ENCODE results near the gene STIM1. TPM values are rescaled to one million over a fixed set of nuclear protein-coding genes. Genes with fewer than 3 reads are reported as not detected.

STIM1 gene
- total and polyA plus RNA-seq, 12 donors: 11.9 to 55.7 (median 37.4) TPM

DNA sequence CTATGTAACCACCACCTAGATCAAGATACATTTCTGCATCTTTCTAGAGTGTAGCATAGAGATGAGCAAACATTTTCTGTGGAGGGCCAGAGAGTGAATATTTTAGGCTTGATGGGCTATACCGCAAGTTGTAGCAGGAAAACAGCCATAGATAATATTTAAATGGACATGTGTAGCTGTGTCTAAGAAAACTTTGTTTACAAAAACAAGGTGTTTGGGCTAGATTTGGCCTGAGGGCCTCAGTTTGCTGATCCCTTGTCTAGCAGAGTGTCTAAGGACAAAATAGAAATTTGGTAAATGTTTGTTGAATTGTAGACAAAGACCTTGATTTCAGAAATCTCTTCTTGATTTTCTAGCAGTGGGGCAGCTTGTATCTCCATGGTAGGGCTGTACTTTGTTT is 36.3 kb downstream of the STIM1 start:
- Histone ChIP-seq H3K4me3 (no peak overlapping the region), H3K27ac (no peak overlapping the region), H3K4me1 (peaks cover 5 to 52% (median 40%) of the 10 kb centered on the region in 9 donors), H3K36me3 (no peaks in the 10 kb centered on the region), H3K9me3 (no peaks in the 10 kb centered on the region), H3K27me3 (no peaks in the 10 kb centered on the region)
- DNase-seq (no peak), ATAC-seq (no peak)
- intact Hi-C loops (cut with DNase I): no loop called here
- TF ChIP-seq, protein P1, sequence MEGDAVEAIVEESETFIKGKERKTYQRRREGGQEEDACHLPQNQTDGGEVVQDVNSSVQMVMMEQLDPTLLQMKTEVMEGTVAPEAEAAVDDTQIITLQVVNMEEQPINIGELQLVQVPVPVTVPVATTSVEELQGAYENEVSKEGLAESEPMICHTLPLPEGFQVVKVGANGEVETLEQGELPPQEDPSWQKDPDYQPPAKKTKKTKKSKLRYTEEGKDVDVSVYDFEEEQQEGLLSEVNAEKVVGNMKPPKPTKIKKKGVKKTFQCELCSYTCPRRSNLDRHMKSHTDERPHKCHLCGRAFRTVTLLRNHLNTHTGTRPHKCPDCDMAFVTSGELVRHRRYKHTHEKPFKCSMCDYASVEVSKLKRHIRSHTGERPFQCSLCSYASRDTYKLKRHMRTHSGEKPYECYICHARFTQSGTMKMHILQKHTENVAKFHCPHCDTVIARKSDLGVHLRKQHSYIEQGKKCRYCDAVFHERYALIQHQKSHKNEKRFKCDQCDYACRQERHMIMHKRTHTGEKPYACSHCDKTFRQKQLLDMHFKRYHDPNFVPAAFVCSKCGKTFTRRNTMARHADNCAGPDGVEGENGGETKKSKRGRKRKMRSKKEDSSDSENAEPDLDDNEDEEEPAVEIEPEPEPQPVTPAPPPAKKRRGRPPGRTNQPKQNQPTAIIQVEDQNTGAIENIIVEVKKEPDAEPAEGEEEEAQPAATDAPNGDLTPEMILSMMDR (IDR thresholded peaks at IDR 0.05): no peak
- 97 to 100% methylated on average over 1 of the region's 1 CpG for WGBS, 2 donors

DNA sequence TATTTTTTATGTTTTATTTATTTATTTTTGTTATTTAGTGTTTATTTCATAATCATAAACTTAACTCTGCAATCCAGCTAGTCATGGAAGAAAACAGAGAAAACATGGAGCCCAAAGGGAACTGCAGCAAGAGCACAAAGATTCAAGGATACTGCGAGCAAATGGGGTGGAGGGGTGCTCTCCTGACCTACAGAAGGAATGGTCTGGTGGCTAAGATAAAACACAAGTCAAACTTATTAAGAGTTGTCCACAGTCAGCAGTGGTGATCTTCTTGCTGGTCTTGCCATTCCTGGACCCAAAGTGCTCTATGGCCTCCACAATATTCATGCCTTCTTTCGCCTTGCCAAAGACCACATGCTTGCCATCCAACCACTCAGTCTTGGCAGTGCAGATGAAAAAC is 36.7 kb downstream of the STIM1 start:
- no peak for DNase-seq
- Histone ChIP-seq H3K9me3 (no peaks in the 10 kb centered on the region), H3K4me1 (peaks cover 5 to 48% (median 40%) of the 10 kb centered on the region in 9 donors), H3K36me3 (no peaks in the 10 kb centered on the region), H3K27ac (no peak overlapping the region), H3K27me3 (no peaks in the 10 kb centered on the region), H3K4me3 (no peak overlapping the region)
- intact Hi-C loops (cut with DNase I): no loop called here
- TF ChIP-seq, protein P1 (IDR thresholded peaks at IDR 0.05): no peak
- 93 to 100% methylated on average over 2 of the region's 2 CpGs for WGBS, 2 donors
- ATAC-seq: no peak

DNA sequence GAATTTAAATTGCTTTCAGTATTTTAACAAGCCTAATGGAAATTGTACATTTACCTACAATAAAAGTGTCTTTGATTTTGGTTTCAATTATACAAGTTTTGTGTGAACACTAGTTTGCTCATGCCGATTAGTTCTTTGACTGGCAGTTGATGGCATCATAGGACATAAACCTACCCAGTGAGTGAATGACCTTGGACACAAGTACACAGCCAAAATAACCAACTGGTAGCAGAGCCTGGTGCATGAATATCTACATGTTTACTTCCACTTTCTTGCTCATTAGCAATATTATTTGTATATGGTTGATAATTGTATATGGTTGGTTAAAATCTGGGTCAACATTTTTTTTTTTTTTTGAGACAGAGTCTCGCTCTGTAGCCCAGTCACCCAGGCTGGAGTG is 37.8 kb downstream of the STIM1 start:
- intact Hi-C loops (cut with DNase I): no loop called here
- ATAC-seq (no peak), DNase-seq (no peak)
- Histone ChIP-seq H3K4me3 (no peak overlapping the region), H3K9me3 (no peaks in the 10 kb centered on the region), H3K27ac (peak overlapping the region in 2 of 10 donors; percentile 74 to 90), H3K36me3 (no peaks in the 10 kb centered on the region), H3K27me3 (no peaks in the 10 kb centered on the region), H3K4me1 (peaks cover 5 to 45% (median 36%) of the 10 kb centered on the region in 9 donors)
- TF ChIP-seq, protein P1 (IDR thresholded peaks at IDR 0.05): no peak
- WGBS, 2 donors: 83 to 87% methylated on average over 2 of the region's 2 CpGs

DNA sequence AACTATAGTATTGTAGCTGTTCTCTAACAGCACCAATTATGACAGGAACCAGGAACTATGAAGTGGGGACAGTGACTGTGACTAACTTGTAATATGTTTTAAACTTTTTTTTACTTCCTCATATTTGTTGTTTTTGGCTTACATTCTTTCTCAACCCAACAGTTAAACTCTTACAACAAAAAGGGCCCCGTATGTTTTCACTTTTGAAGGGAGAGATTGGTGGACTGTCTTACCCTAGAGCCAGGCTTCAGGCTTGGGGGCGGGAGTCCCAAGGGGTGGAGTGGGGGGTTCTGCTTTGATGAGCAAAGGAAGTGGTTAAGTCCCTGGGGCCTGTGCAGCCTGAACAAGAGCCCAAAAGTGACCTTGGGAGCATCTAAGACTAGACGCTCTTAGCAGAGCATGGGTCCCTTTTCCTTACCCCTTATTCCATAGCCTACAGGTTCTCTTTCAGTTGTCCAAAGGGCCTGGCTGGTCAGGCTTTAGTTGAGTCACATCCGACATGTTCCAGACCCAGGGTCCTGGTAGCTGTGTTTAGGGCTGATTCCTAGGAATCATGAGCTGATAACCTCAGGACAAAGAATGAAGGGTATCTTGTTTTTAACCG is 38.8 kb downstream of the STIM1 start:
- Histone ChIP-seq H3K36me3 (no peaks in the 10 kb centered on the region), H3K9me3 (no peaks in the 10 kb centered on the region), H3K4me1 (peaks cover 5 to 45% (median 32%) of the 10 kb centered on the region in 9 donors), H3K4me3 (no peak overlapping the region), H3K27me3 (no peaks in the 10 kb centered on the region), H3K27ac (peak overlapping the region in 9 of 10 donors; percentile 2 to 90 (median 48))
- peak; percentile 66 to 71 for DNase-seq
- 56 to 73% methylated on average over 5 of the region's 5 CpGs for WGBS, 2 donors
- TF ChIP-seq, protein P1 (IDR thresholded peaks at IDR 0.05): no peak
- intact Hi-C loops (cut with DNase I): no loop called here
- peak; percentile 45 to 85 (median 76) for ATAC-seq

Data from heart right ventricle (tissue), 16 donors.